H1 (cell line): Measurements from ENCODE around the gene DYNLL1. TPM values are rescaled to one million over a fixed set of nuclear protein-coding genes. Genes with fewer than 3 reads are reported as not detected.
"Not testable (repeated sequence)": the region's sequence is repeated elsewhere in the genome, so short reads cannot be mapped to it uniquely, and the experiment has no call there.

Source experiments
- CTCF ChIA-PET: fragments of 300-600 bp; sonication (Branson Sonifier 250); formaldehyde crosslinking; loops from one replicate; lab custom pipeline; 2021; ENCODE audit not compliant: partially characterized antibody; lab: Charles Lee
- POLR2A ChIA-PET: fragments of 300-600 bp; sonication (Branson Sonifier 250); formaldehyde crosslinking; loops from one replicate; lab custom pipeline; 2021; ENCODE audit warnings: inconsistent platforms; ENCODE audit not compliant: partially characterized antibody; lab: Charles Lee
- DNase-seq, 2 experiments: peaks; one replicate each; pipeline versions ENCODE4 v3.0.0 to v3.0.0-alpha.2; 2010 to 2022; ENCODE audit warnings: low spot score in 2 of 2, low read depth in 1 of 2, mixed read lengths in 1 of 2
- FAIRE-seq: peaks from 2 replicates; lab custom pipeline; 2011; peaks lifted over from hg19 to GRCh38; lab: Jason Lieb, UNC
- H2AFZ ChIP-seq: 2 replicates; pipeline ENCODE4 v1.8.1; 2012; ENCODE audit warnings: low read length, inconsistent platforms
- H2AK5ac ChIP-seq: 2 replicates; pipeline ENCODE4 v1.6.1; 2013; ENCODE audit warnings: low read depth, low read length
- H2BK120ac ChIP-seq: replicated peaks from 2 replicates; pipeline ENCODE3; 2013; ENCODE audit warnings: low read depth, low read length, inconsistent platforms
- H2BK12ac ChIP-seq: 2 replicates; pipeline ENCODE4 v1.6.1; 2013; ENCODE audit warnings: low read depth, low read length
- H2BK15ac ChIP-seq: 2 replicates; pipeline ENCODE4 v1.6.1; 2013; ENCODE audit warnings: low read length
- H2BK20ac ChIP-seq: 2 replicates; pipeline ENCODE4 v1.6.1; 2013; ENCODE audit warnings: low read length
- H2BK5ac ChIP-seq: 2 replicates; pipeline ENCODE4 v1.6.1; 2013; ENCODE audit warnings: low read depth, low read length
- H3K14ac ChIP-seq: 2 replicates; pipeline ENCODE4 v1.6.1; 2013; ENCODE audit warnings: inconsistent platforms; ENCODE audit not compliant: insufficient read length
- H3K18ac ChIP-seq: 2 replicates; pipeline ENCODE4 v1.6.1; 2013; ENCODE audit warnings: low read length; ENCODE audit errors: extremely low read depth
- H3K23ac ChIP-seq: 2 replicates; pipeline ENCODE4 v1.6.1; 2013; ENCODE audit warnings: inconsistent platforms; ENCODE audit not compliant: insufficient read length
- H3K23me2 ChIP-seq: 2 replicates; pipeline ENCODE4 v1.6.1; 2013; ENCODE audit warnings: low read depth, low read length
- H3K27ac ChIP-seq: 2 replicates; pipeline ENCODE4 v1.6.1; 2011; ENCODE audit warnings: low read depth, low read length, inconsistent platforms
- H3K27me3 ChIP-seq, 4 experiments: replicated peaks in 1 of 4; 1 replicate in 1 of 4; 2 replicates in 3 of 4; pipeline versions ENCODE4 v1.6.1 to v1.8.1; 2011 to 2013; ENCODE audit warnings: low read length in 3 of 4, mild to moderate bottlenecking in 3 of 4, inconsistent platforms in 2 of 4, mixed read lengths in 2 of 4, moderate library complexity in 1 of 4; ENCODE audit not compliant: control insufficient read depth in 3 of 4, insufficient read depth in 3 of 4; ENCODE audit errors: extremely low read depth in 1 of 4
- H3K36me3 ChIP-seq, 4 experiments: 2 replicates each; pipeline versions ENCODE4 v1.6.1 to v1.8.1; 2011 to 2013; ENCODE audit warnings: mild to moderate bottlenecking in 4 of 4, low read length in 3 of 4, moderate library complexity in 2 of 4, control low read depth in 1 of 4, inconsistent platforms in 1 of 4; ENCODE audit not compliant: insufficient read depth in 4 of 4, control insufficient read depth in 2 of 4
- H3K4ac ChIP-seq: replicated peaks from 2 replicates; pipeline ENCODE3; 2013; ENCODE audit warnings: low read length, low read depth, mixed read lengths, inconsistent platforms; ENCODE audit not compliant: insufficient read length
- H3K4me1 ChIP-seq, 4 experiments: replicated peaks in 1 of 4; 1 replicate in 1 of 4; 2 replicates in 3 of 4; pipeline versions ENCODE4 v1.6.1 to v1.8.1; 2011 to 2013; ENCODE audit warnings: low read length in 3 of 4, inconsistent platforms in 2 of 4, mixed read lengths in 1 of 4; ENCODE audit not compliant: insufficient read depth in 4 of 4, control insufficient read depth in 3 of 4
- H3K4me2 ChIP-seq, 2 experiments: 2 replicates each; pipeline versions ENCODE4 v1.6.1 to v1.8.1; 2011 to 2013; ENCODE audit warnings: low read depth in 2 of 2, low read length in 2 of 2, control low read depth in 1 of 2, inconsistent platforms in 1 of 2, mild to moderate bottlenecking in 1 of 2; ENCODE audit not compliant: insufficient read depth in 1 of 2
- H3K4me3 ChIP-seq, 4 experiments: fragments of 200-600, 300-600 bp in 1 of 4; sonication (generic), shearing (Covaris generic), sonication (Bioruptor Twin) in 1 of 4; 2 replicates each; pipeline versions ENCODE4 v1.5.1 to v1.8.1; 2011 to 2016; ENCODE audit warnings: low read length in 4 of 4, low read depth in 3 of 4, control low read depth in 2 of 4, inconsistent platforms in 2 of 4, mild to moderate bottlenecking in 2 of 4, mixed read lengths in 1 of 4, moderate library complexity in 1 of 4; ENCODE audit not compliant: insufficient read depth in 2 of 4; ENCODE audit errors: extremely low read depth in 1 of 4
- H3K56ac ChIP-seq: replicated peaks from 2 replicates; pipeline ENCODE3; 2013; ENCODE audit warnings: low read depth, mild to moderate bottlenecking, mixed read lengths, low read length, inconsistent platforms; ENCODE audit not compliant: insufficient read length
- H3K79me1 ChIP-seq: 2 replicates; pipeline ENCODE4 v1.6.1; 2013; ENCODE audit warnings: low read depth, low read length, control low read depth
- H3K79me2 ChIP-seq, 2 experiments: 2 replicates each; pipeline versions ENCODE4 v1.6.1 to v1.8.1; 2012 to 2013; ENCODE audit warnings: low read length in 2 of 2, mild to moderate bottlenecking in 2 of 2, inconsistent platforms in 1 of 2; ENCODE audit not compliant: insufficient read depth in 2 of 2, control insufficient read depth in 1 of 2
- H3K9ac ChIP-seq, 4 experiments: replicated peaks in 1 of 4; 1 replicate in 1 of 4; 2 replicates in 3 of 4; pipeline versions ENCODE4 v1.6.1 to v1.8.1; 2011 to 2013; ENCODE audit warnings: low read depth in 3 of 4, low read length in 3 of 4, control low read depth in 2 of 4, mild to moderate bottlenecking in 2 of 4, moderate library complexity in 2 of 4, inconsistent platforms in 1 of 4; ENCODE audit errors: extremely low read depth in 1 of 4
- H3K9me3 ChIP-seq, 2 experiments: 2 replicates each; pipeline versions ENCODE4 v1.6.1 to v1.8.1; 2012 to 2013; ENCODE audit warnings: mild to moderate bottlenecking in 2 of 2, moderate library complexity in 2 of 2, control low read depth in 1 of 2, inconsistent platforms in 1 of 2, low read depth in 1 of 2, low read length in 1 of 2, mixed read lengths in 1 of 2; ENCODE audit not compliant: insufficient read depth in 2 of 2
- H4K20me1 ChIP-seq, 2 experiments: replicated peaks in 1 of 2; 2 replicates each; pipeline versions ENCODE3 to v1.8.1; 2011 to 2013; ENCODE audit warnings: inconsistent platforms in 2 of 2, low read length in 2 of 2, mild to moderate bottlenecking in 1 of 2; ENCODE audit not compliant: insufficient read depth in 2 of 2, control insufficient read depth in 1 of 2
- H4K5ac ChIP-seq: 2 replicates; pipeline ENCODE4 v1.6.1; 2013; ENCODE audit warnings: low read length, low read depth, mixed read lengths, inconsistent platforms; ENCODE audit not compliant: insufficient read length
- H4K8ac ChIP-seq: 2 replicates; pipeline ENCODE4 v1.8.0; 2013; ENCODE audit warnings: mild to moderate bottlenecking, moderate library complexity, low read length, inconsistent platforms; ENCODE audit not compliant: insufficient read depth; ENCODE audit errors: extremely low read depth
- H4K91ac ChIP-seq: replicated peaks from 2 replicates; pipeline ENCODE3; 2013; ENCODE audit warnings: low read length, mixed read lengths, inconsistent platforms; ENCODE audit not compliant: insufficient read length
- CBX8 ChIP-seq: fragments of 300-800, 300-1000 bp; sonication (generic); IDR thresholded peaks from 2 replicates; pipeline ENCODE4 v1.7.1; 2016; ENCODE audit warnings: low read depth, low read length, borderline replicate concordance
- E2F6 ChIP-seq: IDR thresholded peaks from 2 replicates; pipeline ENCODE4 v1.6.1; 2012; ENCODE audit warnings: inconsistent platforms
- TAF1 ChIP-seq: IDR thresholded peaks from 2 replicates; pipeline ENCODE4 v1.6.1; 2011; ENCODE audit warnings: mild to moderate bottlenecking, low read depth, low read length
- USF2 ChIP-seq: IDR thresholded peaks from 2 replicates; pipeline ENCODE4 v1.6.1; 2011; ENCODE audit warnings: low read length, improper control_type of control experiment
- WGBS, 2 experiments: shearing (Covaris generic) in 1 of 2; methylation state at CpG; one replicate each; pipeline versions ENCODE4 v1.1.6 to v1.1.7; 2013 to 2015; ENCODE audit warnings: low lambda C conversion rate in 2 of 2, mixed read lengths in 2 of 2, inconsistent platforms in 1 of 2, low coverage in 1 of 2, missing lambda C conversion rate in 1 of 2; ENCODE audit not compliant: insufficient replicate concordance in 2 of 2, insufficient coverage in 1 of 2, insufficient read length in 1 of 2; ENCODE audit errors: extremely low coverage in 1 of 2, missing lambda C conversion rate in 1 of 2; 5-methylcytosine and 5-hydroxymethylcytosine counted together
- polyA plus RNA-seq, 7 experiments: library from polyadenylated mRNA; depleted of rRNA in 3 of 7; stranded (reverse) in 5 of 7; unstranded in 2 of 7; fragments of >200 nt in 5 of 7; fragments of 200-250 nt in 2 of 7; gene quantifications; 1 replicate in 5 of 7; 2 replicates in 1 of 7; 4 replicates in 1 of 7; pipeline versions ENCODE4 v1.2.1 to v1.2.3, GENCODE V29; 2011 to 2013; ENCODE audit warnings: missing spikeins in 2 of 7, mixed read lengths in 2 of 7
- total RNA-seq: library from RNA; stranded (reverse); fragmentation: NEBNext Ultra II Directional; extraction: Animal tissue kit (Norgen Biotek cat#: 25700); gene quantifications from 2 replicates; pipeline ENCODE4 v1.2.1, GENCODE V29; 2021

Gene DYNLL1
- total and polyA plus RNA-seq, 2 of the 8 experiments (the other 6 are each of a cell fraction or from before 2014, with no cell fraction given) = 423 to 488 TPM

- no peak for TF ChIP-seq E2F6
- no peak for TF ChIP-seq CBX8
- TF ChIP-seq USF2 = no peak
- TF ChIP-seq TAF1 = no peak
Measured at GRCh38 chr12:120447992-120448391, 47.9 kb upstream of the DYNLL1 start (continued).

- peaks cover 5 to 54% (median 20%) of the 10 kb centered on the region in 4 experiments; a peak in 6 of 8 replicates for H3K36me3 ChIP-seq
- H2BK5ac ChIP-seq, H3K23me2 ChIP-seq, H4K5ac ChIP-seq, H3K27ac ChIP-seq, H4K20me1 ChIP-seq, H2BK12ac ChIP-seq, H3K4ac ChIP-seq, H3K23ac ChIP-seq, DNase-seq, H3K56ac ChIP-seq, H4K8ac ChIP-seq, H2BK120ac ChIP-seq, H3K79me1 ChIP-seq, H3K4me2 ChIP-seq, H3K14ac ChIP-seq, H3K27me3 ChIP-seq, FAIRE-seq, H2AFZ ChIP-seq, H3K9me3 ChIP-seq, H2AK5ac ChIP-seq, H3K9ac ChIP-seq, H2BK15ac ChIP-seq, H2BK20ac ChIP-seq, H3K4me1 ChIP-seq, H4K91ac ChIP-seq, H3K18ac ChIP-seq, H3K4me3 ChIP-seq: not testable (repeated sequence)
- ChIA-PET POLR2A (interaction anchor here (0.6 to 19.6 kb wide), 9 partner anchors 9 to 127 kb away, joined by 3 to 365 read pairs (median 4); partner anchors contain the start of gene SRSF9), CTCF (interaction anchor here (0.7 to 11.4 kb wide), 13 partner anchors 9 to 224 kb away, joined by 3 to 152 read pairs (median 3); partner anchors contain the start of gene SRSF9)
- WGBS, 2 experiments = 89% methylated on average over 5 of the region's 5 CpGs; no CpG with 5 or more reads in 1 of the 2 experiments
- H3K79me2 ChIP-seq = peaks cover 5 to 22% of the 10 kb centered on the region in 2 experiments; a peak in 3 of 4 replicates
Measured at GRCh38 chr12:120452524-120452923, 43.4 kb upstream of the DYNLL1 start.
